HG03135 (cell line): ENCODE measurements around the gene CNP.

Experiments used
- ATAC-seq: cut with Tn5 transposase; IDR thresholded peaks from one replicate; pipeline ENCODE4 v1.9.1; 2021; ENCODE audit warnings: mild to moderate bottlenecking, moderate library complexity; ENCODE audit not compliant: unreplicated experiment

Gene CNP

DNA sequence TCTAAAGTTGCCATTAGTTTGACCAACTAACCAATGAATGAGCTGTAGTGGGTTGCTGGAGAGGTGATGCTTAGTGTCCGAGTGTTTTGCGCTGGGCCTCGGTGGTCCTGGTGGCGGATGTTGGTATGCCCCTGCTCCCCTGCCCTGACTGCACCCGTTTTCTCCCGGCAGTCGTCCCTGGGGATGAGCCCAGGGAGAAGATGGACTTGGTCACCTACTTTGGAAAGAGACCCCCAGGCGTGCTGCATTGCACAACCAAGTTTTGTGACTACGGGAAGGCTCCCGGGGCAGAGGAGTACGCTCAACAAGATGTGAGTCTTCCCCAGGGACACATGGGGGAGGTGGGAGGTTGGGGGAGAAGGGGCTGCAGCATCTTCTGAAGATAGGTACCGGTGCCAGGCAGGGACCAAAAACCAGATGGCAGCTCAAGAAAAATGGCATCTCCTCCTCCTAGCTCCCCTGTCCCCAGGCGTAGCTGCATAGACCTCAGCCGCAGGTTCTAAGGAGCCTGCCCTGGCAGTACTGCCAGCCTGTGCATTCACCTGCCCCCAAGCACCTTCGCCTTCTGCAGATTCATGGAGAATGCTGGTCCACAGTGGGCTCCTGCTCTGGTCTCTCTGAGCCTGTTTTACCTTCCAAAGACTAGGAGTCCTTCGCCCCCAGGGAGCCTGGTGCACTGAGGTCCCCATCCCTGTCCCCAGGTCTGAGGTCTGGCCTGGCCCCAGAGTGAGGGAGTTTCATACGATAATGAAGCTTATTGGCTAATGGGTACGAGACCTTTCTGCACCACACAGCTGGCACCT is 5.3 kb downstream of the CNP start:
- no peak for ATAC-seq

DNA sequence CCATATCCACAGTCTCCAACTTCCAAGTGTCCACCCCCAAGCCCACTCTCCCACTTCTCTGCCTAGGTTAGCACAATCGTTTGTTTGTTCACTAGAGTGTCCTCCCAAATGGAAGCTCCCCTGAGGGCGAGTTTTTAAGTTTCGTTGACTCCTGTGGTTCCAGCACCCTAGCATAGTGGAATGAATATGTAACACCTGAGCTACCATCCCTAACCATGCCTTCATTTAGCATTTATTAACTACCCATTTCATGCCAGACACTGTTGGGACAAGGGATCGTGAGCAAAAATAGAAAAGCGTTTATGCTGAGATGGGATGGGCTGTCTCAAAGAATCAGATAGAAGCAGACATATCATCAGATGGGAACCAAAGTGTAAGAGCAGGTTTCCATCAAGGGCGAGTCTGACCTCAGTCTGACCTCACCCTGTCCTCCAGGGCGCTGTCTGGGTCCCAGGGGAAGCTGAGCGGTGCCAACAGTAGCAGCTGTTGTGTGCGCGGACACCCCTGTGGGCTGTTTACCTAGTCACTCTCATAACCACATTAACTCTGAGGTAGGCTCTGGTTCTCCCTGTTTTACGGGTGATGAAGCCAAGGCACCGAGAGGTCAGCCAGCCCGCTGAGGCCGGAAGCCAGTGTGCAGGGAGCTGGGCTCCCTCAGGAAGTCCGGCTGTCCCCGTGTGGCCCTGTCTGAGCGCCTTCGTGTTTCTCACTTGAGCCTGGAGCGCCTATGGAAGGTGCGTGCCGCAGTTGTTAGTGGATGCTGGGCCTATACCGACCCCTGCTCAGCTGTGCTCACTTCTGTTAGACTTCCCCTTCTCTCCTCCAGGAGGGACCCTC is 6.2 kb downstream of the CNP start:
- no peak for ATAC-seq

DNA sequence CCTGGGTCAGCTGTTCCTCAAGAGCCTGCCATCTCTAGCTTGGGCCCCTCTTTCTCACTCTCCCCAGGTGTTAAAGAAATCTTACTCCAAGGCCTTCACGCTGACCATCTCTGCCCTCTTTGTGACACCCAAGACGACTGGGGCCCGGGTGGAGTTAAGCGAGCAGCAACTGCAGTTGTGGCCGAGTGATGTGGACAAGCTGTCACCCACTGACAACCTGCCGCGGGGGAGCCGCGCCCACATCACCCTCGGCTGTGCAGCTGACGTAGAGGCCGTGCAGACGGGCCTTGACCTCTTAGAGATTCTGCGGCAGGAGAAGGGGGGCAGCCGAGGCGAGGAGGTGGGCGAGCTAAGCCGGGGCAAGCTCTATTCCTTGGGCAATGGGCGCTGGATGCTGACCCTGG is 6.8 kb downstream of the CNP start:
- ATAC-seq, result no peak

DNA sequence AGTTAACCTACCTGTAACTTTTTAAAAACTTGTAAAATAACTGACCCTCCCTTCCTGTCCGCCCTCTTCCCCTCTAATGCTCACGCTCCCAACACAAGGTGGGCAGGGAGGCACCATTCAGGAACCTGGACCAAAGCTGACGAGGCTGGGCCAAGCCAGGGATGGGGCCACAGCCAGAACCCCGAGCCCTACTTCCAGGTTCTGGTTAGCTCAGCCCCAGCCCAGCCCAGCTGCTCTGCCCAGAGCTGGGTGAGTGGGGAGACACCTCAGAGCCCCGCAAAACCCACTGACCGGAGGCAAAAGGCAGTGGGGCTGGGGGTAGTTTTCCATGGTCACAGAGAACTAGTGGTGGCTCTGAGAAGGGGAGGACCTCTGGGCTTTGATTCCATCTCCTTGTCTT is 7.4 kb downstream of the CNP start:
- ATAC-seq, result no peak

DNA sequence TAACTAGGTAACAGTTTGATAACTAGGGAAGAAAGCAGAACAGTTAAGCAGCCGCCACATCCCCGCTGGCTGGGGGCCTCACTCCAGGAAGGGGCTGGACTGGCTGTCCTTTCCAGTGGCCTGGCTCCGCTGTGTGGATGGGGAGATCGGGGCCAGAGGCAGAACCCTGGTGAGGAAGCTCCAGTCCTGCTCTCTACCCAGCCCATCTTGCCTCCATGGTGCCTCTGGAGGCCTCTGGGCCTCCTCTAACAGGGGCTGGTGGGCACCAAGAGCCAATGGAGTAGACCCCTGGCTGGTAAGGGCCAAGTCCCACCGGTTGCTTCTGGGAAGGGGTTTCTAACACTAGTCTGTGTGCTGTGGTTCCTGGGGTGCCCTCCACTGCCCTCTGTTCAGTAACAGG is 8.1 kb downstream of the CNP start:
- ATAC-seq, result no peak

DNA sequence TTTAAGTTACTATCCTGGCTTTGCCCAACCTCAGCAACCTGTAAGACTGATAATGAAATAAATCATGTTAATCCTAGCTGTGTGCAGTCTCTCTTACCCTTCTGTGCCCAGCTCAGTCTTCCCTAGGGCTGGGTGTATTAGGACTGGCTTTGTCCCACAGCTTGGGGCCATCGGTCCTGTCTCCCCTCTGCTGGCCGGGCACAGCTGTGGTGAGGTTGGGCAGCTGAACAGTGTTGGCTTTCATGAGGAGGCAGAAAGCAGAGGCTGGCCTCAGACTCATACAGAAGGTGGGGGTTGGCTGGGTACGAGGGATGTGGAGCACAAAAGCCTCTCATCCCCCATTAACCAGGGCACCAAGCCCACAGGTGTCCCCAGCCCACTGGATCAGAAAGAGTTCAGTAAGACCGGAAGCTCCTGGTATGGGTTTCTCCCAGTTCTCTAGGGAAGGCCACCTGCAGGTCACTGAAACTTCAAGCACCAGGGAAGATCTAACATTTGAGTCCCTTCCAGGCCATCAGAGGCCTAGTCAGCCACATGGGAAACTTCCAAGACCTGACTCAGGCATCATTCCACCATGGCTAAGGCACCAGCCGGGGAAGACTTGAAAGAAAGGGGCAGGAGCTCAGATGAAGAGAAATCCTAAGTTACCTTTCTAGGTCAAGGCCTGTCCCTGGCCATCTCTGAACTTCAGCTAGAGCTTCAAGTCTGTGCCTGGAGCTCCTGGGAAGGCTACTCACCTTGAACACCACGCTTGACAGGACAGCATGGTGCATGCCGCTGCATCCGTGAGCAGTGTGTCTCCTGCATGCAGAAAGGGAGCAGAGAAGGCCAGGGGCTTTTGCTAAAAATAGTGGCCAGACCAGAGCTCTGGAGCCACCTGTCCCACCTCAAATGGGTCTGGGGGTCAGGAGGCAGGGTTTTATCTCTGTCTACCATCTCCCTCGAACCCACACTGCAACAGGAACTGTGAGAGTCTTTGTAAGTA is 8.8 kb downstream of the CNP start:
- ATAC-seq, result no peak

DNA sequence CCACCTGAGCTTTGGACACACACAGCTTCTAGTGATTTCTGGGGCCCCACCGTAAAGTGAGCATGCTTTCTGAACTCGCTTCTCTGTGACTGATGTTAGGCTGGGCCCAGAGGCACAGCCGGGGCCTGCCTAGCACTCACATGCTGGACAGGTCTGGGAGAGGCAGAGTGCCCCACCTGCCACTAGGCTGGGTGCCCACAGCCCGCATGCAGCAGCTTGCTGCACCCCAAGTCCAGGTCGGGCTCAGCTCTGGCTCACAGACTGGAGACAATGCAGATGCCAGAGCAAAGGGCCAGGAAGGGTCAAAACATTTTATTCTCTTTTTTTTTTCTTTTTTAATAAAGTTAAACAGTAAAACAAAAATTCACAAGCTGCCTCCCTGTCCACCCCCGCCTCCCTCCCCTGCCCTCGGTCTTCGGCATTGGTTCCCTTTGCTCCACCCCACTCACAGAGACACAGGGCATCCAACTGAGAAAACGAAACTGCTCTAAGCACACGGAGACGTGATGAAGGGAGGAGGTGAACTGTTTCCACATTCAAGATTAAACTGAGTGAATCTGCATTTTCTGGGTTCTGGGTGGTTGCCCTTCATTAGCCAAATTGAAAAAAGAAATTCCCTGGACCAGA is 9.7 kb downstream of the CNP start:
- no peak for ATAC-seq

DNA sequence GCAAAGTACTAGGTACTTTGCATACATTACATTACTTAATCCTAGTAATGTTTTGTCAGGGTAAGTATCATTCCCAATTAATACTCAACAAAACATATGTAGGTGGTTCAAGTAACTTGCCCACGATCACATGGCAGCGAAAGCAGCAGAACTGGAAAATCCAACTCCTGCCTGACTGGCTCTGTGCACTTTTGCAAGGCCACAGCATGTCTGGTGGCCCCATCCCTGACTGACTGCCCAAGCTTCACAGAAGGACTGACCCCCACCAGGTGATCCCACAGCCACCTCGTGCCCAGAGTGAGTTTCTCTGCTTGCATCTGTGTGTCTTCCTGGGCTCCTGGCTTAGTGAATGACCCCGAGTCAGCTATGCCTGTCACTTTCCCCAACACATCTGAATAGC is 11.4 kb downstream of the CNP start:
- no peak for ATAC-seq

DNA sequence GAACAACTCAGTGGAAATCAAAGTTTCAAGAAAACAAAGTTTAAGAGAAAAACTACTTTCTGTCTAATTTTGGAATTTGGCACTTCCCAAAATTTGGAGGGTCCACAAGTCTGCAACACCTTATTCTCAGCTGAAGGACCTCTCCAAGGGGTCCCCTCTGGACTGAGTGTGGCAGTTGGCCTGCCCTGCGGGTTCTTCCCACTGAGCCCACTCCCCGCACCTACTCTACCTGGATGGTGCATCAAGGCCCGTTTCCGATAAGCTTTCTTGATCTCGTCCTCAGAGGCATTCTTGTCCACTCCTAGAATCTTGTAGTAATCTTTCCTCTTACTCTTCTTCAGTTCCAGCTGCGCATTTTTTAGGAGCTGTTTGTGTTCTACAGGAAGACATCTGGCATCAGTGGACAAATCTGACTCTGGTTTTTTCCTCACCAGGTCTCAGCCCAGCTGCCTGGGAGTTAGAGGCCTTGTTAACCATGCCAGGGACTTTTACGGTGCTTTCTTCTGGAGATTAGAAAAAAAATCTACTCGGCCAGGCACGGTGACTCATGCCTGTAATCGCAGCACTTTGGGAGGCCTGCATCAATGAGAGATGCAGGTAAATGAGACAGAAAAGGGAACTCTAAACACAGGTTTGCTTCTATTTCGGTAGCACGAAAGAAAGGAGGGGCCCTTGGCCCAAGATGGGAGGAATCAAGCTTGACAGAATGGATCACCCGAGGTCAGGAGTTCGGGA is 15.6 kb downstream of the CNP start:
- no peak for ATAC-seq

DNA sequence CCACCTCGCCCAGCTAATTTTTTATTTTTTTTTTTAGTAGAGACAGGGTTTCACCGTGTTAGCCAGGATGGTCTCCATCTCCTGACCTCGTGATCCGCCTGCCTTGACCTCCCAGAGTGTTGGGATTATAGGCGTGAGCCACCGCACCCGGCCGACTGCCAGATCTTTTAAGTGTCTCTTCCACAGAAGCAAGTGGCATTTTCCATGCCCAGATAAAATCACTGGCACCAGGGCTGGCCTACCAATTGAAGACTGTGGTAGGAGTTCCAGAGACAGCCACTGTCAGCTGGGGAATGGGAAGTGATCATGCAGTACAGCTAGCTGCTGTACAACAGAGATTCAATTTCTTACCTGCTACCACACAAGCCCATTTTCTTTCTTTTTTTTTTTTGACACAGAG is 17.9 kb downstream of the CNP start:
- no peak for ATAC-seq

DNA sequence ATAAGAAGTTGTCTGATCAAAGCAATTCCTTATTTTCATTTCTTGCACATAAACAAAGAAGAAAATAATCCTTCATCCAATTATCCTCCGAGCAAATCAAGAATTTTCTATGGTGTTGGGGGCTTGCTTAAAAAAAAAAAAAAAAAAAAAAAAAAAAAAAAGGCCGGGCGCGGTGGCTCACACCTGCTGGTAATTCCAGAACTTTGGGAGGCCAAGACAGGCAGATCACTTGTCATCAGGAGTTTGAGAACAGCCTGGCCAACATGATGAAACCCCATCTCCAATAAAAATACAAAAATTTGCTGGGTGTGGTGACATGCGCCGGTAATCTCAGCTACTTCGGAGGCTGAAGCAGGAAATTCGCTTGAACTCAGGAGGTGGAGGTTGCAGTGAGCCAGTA is 19.3 kb downstream of the CNP start:
- no peak for ATAC-seq

DNA sequence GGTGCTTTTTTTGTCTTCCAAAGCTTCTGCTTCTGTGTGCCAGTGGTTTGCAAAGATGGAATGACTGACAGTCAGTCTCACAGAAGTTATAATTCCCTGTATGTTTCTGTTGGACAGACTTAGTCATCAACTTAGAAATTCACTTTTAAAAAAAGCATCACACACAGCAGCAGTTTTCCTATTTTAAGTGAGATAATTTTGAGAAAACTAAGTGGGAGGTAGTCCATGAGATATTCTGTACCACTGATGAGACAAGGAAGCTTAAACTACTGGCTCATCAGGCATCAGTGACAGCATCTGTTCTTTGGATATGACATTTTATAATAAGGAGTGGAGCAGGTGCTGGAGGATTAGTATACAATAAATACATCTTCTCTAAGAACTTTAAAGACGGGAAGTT is 20.0 kb downstream of the CNP start:
- ATAC-seq, result no peak

DNA sequence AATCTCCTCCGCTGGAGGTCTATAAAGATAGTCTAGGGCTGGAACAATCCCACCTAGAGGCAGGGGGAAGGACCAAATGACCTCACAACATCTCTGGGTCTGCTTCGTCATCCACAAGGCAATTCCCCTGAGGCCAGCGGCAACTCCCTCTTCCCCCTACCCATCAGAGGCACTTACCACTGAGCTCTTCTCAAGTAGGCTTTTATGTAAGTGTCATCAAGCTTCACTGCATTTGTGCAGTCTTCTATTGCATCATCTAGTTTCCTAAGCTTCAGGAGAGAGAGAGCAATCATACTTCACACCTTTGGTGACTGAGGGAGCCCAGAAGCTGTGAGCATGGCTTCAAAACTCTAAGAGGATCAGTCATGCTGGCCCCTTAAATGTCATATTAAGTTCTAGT is 21.0 kb downstream of the CNP start:
- ATAC-seq, result no peak

DNA sequence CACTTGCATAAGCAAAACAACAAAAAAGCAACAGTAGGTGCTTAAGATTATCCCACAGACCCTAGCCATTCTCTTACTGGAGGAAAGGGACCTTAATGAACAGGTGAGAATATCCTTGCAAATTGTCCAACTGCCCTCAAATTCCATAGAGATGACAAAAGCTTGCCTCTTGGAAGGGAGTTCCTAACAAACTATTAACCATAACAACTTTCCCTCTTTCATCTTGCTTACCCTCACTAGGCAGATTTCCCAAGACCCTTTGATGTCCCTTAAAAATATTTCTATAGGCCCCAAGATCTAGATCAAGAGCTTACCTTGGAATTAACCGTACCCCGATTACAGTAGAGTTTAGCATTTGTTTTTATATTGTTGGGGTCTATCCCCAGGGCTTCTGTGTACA is 21.8 kb downstream of the CNP start:
- ATAC-seq, result no peak

DNA sequence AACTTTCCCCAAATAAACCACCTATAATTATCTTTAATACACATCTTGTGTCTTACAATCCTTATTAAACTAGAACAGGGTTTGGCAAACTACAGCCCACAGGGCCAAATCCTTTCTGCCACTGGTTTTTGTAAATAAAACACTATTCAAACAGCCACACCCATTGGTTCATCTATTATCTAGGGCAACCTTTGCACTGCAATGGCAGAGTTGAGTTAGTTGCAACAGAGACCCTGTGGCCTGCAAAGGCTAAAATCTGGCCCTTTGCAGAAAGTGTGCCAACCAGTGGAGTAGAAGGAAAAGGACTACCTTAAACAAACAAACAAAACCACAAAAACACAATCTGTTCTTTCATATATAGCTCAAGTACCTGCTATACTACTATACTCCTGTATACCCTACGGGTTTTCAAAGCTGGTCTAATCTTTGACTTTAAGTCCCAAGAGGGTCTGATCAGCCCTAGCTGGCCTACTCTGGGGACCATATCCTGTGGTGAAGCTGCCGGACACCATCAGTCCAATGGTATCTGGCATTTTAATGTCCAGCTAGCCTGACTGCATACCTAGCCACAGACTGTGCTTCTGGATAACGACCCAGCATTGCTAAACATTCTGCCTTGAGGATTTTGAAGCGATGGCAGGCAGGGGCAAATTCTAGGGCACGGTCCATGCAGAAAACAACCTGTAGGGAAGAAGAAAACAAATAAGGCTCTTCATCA is 23.3 kb downstream of the CNP start:
- no peak for ATAC-seq

DNA sequence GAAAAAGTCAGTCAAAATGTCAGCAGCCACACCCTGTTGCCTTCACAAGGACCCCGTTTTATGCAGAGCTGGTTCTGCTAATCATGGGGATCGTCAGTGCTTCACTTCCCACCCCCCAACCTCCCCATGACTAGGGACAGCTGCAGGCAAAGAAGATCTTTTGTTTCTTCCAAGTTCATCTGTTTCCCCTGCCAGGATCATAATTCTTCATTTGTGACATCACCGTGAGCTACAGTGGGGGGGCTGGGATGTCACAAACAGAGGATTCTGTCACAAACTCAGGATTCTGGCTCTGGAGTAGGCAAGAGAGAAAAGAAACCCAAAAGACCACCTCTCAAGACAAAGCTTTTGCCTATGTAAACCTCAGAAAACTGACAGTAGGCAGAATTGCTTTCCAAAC is 26.0 kb downstream of the CNP start:
- ATAC-seq, result no peak

DNA sequence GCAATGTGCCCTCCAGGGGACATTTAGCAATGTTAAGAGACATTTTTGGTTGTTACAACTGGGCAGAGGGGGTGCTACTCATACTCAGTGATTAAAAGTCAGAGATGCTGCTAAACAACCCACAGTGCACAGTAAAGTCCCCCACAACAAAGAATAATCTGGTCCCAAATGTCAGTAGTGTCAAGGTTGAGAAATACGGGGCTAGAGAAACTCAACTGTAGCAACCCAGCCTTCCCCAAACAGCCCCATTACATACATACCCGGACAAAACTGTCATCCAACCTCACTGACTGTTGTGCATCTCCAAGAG is 30.2 kb downstream of the CNP start:
- ATAC-seq, result no peak

DNA sequence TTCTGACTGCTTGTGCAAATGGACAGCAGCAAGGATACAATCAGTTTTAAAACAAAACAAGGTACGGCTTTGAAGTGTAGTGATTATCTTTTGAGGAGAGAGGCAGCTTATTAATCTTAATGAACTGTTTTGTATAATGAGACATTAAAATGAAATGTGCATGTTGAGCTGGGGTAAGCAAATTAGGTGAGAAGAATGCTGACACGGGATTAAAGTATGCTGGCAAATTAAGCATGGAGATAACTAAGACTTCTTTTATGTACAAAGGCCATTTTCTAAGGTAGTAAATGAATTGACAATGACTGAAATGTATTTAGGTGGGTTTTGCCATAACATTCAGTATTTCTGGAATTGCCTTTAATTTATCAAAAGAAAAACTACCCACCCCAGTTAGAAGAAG is 31.9 kb downstream of the CNP start:
- no peak for ATAC-seq

DNA sequence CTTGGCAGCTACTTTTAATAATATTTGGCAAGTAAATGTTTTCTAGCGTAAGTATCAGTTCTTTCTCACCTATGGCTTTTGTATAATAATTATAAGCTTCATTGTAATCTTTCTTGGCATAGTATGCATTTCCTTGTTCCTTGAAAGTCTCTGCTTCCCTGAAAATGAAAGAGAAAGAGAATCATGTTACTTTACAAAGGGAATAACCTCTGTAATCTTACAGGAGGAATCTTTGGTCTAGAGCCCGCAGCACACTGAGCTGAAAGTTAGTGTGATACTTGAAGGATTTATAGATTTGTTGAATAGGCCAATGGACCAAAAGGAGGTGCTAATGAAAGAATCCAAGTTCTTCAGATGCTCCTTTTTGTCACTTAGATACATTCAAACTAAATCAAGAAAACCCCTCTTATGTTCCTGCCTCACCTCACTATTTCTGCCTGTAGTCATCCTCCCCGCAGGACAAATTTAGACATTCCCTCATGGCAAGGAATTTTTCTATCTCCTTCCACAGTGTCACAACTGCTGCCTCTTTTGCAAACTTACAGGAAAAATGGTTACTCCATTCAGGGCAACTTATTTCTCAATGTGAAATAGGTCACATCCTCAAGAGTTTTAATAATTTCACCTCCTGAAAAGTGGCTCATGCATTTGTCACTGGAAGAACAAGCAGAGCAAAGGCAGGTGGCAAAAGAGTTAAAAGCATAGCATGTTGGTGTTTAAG is 34.0 kb downstream of the CNP start:
- no peak for ATAC-seq
